ENCODE measurements around the gene CNTF.

CNTF gene

GRCh38 chr11:58608331-58608730 is 14.1 kb upstream of the CNTF start:
- DNase-seq, result no peak

- no peak for DNase-seq
Measured at GRCh38 chr11:58609723-58610122, 12.7 kb upstream of the CNTF start.

GRCh38 chr11:58613228-58613627 is 9.2 kb upstream of the CNTF start:
- DNase-seq, result no peak

- DNase-seq, result no peak
Measured at GRCh38 chr11:58615559-58615958, 6.9 kb upstream of the CNTF start.

- no peak for DNase-seq
Measured at GRCh38 chr11:58616594-58616993, 5.9 kb upstream of the CNTF start.

- DNase-seq, result no peak
Measured at GRCh38 chr11:58617976-58618557, 4.4 kb upstream of the CNTF start.

GRCh38 chr11:58621586-58622262 is 741 bp upstream of the CNTF start:
- no peak for DNase-seq

GRCh38 chr11:58625086-58625485 is 2.6 kb downstream of the CNTF start:
- DNase-seq, result no peak

GRCh38 chr11:58625826-58626460 is 3.5 kb downstream of the CNTF start:
- no peak for DNase-seq

GRCh38 chr11:58626934-58627483 is 4.5 kb downstream of the CNTF start:
- DNase-seq, result no peak

- DNase-seq, result no peak
Measured at GRCh38 chr11:58628446-58628845, 6.0 kb downstream of the CNTF start.

- DNase-seq, result no peak
Measured at GRCh38 chr11:58629857-58630256, 7.4 kb downstream of the CNTF start.

- DNase-seq, result no peak
Measured at GRCh38 chr11:58631378-58631777, 8.9 kb downstream of the CNTF start.

GRCh38 chr11:58632510-58632909 is 10.0 kb downstream of the CNTF start:
- DNase-seq, result no peak

- DNase-seq, result no peak
Measured at GRCh38 chr11:58636587-58636986, 14.1 kb downstream of the CNTF start.

- DNase-seq, result no peak
Measured at GRCh38 chr11:58637371-58637770, 14.9 kb downstream of the CNTF start.

- no peak for DNase-seq
Measured at GRCh38 chr11:58639103-58639502, 16.6 kb downstream of the CNTF start.

- no peak for DNase-seq
Measured at GRCh38 chr11:58639669-58640068, 17.2 kb downstream of the CNTF start.

- DNase-seq, result no peak
Measured at GRCh38 chr11:58640386-58641023, 18.0 kb downstream of the CNTF start.

GRCh38 chr11:58641341-58641740 is 18.9 kb downstream of the CNTF start:
- no peak for DNase-seq

GRCh38 chr11:58641803-58642581 is 19.5 kb downstream of the CNTF start:
- no peak for DNase-seq

- DNase-seq, result no peak
Measured at GRCh38 chr11:58645854-58646253, 23.4 kb downstream of the CNTF start.

- DNase-seq, result no peak
Measured at GRCh38 chr11:58647141-58647699, 24.8 kb downstream of the CNTF start.
